Fibroblast of skin of right quadriceps (primary cell): ENCODE measurements around the gene PPFIBP1.
"Not testable (repeated sequence)": the region's sequence is repeated elsewhere in the genome, so short reads cannot be mapped to it uniquely, and the experiment has no call there.

Source experiments
- DNase-seq: peaks from one replicate; pipeline ENCODE4 v3.0.0-alpha.2; 2013

PPFIBP1 gene

DNA sequence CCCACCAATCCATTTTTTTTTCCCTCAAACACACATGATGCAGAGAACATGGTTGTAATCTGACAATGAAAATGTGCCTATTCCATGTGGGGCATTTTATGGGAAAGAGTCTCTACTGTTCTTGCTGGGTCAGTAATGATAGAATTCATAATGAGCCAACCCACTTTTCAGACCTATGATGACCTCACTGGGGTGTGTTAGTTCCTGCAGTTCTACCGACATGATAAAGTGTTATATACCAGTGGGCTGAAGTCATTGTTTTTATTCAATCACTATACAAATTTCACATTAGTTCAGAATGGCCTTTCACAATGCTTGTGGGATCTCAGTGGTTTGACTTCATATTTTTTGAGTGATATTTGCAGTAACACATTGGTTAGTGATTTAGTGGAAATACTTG lies 47.5 kb downstream of the PPFIBP1 start:
- peak; percentile 89 for DNase-seq

DNA sequence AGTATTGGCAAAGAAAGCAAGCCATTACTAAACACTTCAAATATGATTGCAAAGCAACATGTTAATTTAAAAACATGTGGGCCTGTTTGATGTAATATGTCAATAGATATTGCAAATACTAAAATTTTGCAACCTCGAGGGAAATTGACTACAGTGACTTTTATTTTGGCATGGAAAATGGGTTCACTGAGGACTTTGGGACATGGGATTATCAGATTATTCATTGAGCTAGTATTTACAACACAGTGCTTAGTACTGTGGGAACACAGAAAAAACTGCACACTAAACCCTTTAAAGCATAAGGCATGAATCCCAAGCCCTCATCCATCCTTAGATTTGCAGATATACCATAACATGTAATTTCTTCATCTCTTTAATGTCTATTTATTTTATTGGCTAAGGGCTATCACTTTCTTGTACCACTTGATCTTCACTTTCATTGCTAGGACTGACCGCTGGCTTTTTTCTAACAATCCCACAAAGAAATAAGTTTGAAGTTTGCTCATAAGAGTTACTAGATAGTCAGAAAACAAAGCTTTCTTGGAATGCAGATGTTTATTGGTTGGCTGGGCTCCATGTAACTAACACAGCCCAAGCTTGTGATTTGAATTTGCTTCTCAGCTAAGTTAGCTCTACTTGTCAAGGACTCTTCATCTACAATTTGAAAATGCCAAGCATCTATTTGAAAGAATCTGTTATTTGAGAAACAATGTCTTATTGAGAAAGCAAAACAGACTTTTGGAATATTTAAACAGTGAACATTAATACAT lies 48.7 kb downstream of the PPFIBP1 start:
- DNase-seq: no peak

DNA sequence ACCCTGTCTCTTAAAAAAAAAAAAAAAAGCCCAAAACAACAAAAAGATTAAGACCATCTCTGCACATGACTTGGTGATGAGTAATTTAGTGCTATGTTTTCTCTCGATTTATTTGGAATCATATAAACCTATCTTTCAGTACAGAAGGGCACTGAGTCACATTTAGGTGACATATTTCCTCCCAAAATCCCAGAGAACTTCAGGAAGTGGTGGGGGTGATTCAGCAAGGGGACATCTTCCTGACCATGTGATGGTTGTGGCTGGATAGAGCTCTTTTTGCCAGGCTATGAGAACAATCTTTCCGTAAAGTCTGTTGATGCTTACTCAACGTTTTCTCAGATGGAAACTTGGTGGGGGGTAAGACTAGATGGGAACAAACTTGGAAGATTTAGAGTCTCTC lies 50.0 kb downstream of the PPFIBP1 start:
- peak; percentile 97 for DNase-seq

- DNase-seq: no peak
Measured at GRCh38 chr12:27575090-27575761, 51.2 kb downstream of the PPFIBP1 start.

DNA sequence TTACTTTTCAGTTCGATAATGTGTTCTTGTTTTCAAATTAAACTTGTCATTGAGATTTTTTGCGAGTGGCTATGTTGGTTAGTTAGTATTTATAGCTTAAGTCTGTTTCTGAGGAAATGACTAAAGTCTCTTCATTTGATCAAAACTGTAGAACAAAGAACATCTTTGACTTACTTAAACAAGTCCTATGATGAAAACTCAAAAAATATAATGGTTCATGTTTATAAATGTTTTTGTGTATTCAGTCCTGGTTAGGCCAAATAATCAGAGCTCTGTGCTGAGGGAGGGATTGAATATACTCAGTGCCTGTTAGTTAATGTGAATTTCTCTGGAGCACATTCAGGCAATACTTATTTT lies 51.7 kb downstream of the PPFIBP1 start:
- no peak for DNase-seq

DNA sequence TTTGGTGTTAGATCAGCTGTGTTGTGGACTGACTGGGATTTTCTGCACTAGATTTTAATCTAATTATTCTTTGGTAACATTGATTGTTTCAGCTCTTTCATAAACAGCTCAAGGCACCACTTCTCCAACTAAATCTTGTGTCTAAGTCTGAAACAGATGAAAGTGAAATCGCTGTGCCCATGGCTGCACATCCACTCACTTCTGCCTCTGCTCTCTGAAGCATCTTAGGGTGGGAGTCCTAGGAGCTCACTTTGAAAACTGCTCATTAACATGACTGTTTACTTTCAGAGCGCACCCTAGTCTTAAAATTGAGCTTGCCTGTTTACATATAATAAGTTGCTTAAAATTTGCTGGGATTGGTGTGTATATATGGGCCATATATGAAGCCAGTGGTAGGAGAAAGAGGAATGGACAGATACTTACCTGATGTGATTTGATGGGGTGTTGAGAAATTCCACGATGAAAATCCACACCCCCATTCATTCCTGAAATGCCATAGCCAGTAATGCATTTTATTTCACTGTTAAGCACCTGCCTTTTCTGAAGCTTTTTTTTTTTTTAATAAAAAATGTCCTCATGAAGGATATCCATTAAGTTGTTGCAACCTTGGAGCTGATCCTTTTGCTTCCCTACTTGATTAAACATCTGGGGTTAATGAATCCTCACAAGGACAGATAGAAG lies 52.8 kb downstream of the PPFIBP1 start:
- no peak for DNase-seq

DNA sequence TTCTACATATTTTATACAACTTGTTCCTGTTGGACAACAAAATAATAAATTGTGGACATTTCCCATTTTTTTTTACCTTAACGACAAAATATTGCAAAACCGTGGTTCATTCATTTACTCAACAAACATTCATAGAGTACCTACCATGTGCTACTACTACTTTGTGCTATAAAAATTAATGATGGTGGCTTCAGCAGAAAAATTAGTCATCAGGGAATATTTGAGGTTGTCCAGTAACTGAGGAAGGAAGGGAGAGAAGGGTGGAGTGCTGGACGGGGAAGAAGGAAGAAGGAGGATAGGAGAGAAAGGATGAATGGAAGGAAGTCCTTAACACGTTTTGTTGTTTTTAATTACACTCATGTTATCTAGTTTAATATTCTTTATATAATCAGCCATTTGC lies 53.7 kb downstream of the PPFIBP1 start:
- no peak for DNase-seq

DNA sequence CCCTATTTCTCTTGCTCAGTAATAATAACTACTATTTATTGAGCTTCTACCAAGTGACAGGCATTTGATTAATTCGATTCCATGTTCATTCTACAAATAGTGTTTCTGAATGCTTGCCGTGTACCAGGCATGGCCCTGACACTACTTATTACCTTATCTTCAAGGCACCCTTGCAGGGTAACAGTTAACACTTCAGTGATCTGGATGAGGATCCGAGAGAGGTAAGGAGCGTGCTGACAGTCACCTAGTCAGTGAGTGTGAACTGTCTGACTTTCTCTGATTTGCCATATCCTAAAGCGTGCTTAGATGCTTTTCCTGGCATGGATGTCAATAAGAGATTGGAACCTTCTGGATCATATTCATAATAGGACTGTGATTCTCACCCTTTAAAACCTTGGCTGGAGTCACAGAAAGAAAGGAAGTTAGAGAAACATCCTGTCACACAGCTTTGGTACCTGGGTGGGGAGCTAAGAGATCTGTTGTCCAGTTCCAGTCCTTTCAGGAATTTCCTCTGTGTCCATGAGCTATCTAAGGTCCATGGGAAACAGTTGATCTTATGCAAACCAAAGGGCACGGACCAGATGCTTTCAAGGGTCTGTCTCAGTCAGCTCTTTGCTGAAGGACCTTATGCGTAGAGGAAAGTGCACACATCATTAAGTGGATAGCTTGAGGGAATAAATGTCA lies 54.8 kb downstream of the PPFIBP1 start:
- DNase-seq: no peak

- DNase-seq: no peak
Measured at GRCh38 chr12:27580561-27581330, 56.7 kb downstream of the PPFIBP1 start.

GRCh38 chr12:27581331-27581671 lies 57.3 kb downstream of the PPFIBP1 start:
- not testable (repeated sequence) for DNase-seq

DNA sequence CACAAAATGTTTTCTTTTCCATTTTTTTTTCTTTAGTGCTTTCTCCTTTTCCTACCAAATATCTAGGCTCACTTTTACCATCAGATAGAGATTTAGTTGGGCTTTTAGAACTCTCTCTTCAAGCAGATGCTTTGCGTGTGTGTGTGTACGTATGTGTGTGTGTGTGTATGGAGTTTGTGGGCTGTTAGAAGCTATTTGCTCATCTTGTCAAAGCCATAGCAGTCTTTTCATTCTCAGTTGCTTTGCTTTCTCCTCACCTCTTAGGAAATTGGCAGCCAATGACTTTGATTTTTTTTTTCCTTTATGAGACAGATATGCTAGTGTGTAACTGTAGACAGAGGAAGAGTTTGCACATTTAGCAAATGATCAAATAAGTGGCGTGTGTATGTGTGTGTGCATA lies 57.8 kb downstream of the PPFIBP1 start:
- not testable (repeated sequence) for DNase-seq

DNA sequence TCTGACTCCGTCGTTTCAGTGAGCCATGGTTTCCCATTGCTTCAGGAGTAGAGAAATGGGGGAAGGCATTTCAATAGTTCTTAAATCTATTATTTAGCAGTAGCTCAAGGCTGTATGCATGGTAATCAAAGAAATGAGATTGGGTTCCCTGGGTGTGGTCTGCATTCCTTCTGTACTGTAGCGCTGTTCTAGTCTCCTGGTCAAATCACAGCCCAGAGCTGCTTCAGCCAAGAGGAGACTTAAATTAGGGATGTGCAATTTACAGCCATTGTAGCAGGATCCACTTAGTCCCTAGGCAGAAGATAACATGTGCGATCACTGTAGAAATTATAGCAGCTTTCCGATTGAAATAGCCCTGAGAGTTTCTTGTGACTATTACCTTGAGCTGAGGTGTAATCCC lies 58.4 kb downstream of the PPFIBP1 start:
- not testable (repeated sequence) for DNase-seq

DNA sequence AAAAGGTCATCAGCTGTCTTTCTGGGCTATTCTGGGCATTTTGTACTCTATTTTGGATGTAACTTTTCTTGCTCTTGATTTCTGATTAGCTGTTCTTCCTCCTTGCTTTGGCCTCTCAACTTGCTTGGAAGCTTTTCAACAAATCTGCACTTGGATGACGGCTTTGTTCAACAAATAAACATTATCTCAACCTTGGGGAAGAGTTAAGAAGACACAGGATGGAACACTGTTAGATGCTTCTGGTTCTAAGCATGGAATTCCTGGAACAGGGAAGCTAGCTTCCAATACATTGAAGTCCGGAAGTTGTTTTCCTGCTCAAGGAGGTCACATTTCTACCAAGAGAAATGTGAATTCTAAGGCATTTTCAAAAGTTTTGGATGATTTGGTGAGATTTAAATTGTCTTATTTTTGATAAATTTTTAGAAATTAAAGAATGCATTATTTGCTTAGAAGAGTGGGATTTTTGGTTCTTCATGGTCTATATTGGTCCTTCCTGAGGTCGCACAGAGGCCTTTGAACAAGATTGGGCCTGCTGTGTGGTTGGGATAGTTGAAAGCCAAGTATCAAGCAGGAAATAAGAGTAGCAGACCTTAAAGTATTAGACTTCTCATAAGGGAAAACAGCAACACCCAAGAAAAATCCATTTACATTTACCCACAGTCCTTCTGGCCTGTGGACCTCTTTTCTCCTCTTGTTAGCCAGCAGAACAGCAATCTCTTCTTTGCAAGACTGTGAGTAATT lies 59.2 kb downstream of the PPFIBP1 start:
- DNase-seq: no peak

DNA sequence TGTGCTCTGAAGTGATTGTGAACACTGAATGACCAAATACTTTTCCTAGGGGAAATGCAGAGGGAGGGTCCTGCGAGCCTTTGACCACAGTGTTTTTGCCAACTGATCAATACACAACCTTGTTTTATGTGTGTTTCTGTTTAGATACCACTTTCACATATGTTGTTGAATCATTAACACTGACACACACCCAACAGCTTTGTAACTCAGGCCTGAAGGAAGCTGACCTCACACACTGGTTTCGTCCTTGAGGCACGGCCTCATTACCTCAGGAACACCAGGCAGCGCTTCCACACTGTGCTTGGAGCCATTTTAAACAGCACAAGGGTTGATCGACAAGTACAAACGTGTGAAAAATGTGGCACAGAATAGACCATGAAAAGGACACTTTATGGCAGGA lies 60.0 kb downstream of the PPFIBP1 start:
- no peak for DNase-seq

DNA sequence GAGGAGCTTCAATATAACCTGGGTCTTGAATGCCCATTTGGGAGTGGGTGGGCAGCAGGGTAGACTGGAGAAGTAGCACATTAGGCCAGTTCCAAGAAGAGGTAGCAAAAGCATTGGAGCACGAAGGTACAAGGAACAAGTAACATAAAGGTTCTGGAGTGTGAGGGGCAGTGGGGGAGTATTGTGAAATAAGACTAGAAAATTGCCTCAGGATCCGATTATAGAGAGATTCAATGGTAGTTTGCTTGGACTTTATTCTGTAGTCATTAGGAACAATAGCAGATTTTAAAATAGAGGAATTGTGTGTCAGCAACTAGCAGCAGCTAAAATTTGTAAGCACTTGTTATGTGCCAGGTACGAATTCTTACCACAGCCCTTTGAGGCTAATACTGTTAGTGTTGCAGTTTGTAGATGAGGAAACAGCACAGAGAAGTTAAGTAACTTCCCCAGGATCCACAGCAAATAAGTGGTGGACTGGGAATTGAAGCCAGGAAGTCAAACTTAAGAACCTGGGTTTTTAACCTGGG lies 61.8 kb downstream of the PPFIBP1 start:
- DNase-seq: no peak

GRCh38 chr12:27588075-27588730 lies 64.2 kb downstream of the PPFIBP1 start:
- not testable (repeated sequence) for DNase-seq

- no peak for DNase-seq
Measured at GRCh38 chr12:27588776-27589175, 64.8 kb downstream of the PPFIBP1 start.

DNA sequence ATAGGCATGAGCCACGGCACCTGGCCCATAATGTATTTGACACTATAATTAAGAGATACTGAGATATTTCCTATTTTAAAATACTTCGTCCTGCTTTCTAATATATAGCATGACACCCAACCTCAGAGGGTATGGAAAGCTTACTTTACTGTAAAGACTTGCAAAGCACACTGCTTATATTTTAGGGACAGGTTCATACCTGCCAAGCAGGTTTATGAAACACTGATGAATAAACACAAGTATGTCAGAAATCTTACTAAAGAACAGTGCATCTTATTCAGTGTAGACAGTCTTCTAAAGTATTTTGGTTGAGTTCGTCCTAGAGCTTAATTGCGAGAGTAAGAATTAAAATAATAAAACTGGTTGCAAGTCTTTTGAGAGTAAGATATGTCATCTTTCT lies 65.4 kb downstream of the PPFIBP1 start:
- no peak for DNase-seq

DNA sequence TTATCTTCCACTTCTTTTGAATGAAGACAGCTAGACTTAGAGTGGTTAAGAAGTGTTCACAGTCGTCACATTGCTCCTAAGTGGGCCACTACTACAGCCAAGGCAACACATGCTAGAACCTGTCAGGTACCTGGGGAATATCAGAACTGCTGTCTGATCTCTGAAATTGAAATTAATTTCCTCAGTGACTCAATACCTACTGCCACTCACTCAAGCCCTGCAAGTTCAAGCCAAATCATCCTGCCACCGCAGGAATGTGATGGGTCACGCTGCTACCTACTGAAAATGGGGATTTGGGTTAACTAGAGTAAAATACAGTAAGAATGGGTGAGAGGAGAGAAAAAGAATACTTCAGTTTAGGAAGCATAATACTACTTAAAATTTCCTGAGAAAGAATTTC lies 67.7 kb downstream of the PPFIBP1 start:
- not testable (repeated sequence) for DNase-seq

- peak; percentile 55 for DNase-seq
Measured at GRCh38 chr12:27592548-27592947, 68.5 kb downstream of the PPFIBP1 start.

GRCh38 chr12:27593266-27593665 lies 69.3 kb downstream of the PPFIBP1 start:
- DNase-seq: no peak
